Measurements from ENCODE around the gene HMCN2. TPM values are rescaled to one million over a fixed set of nuclear protein-coding genes. Genes with fewer than 3 reads are reported as not detected.

The HMCN2 gene
- total RNA-seq, 1 donor from 2014 or later: not detected

DNA sequence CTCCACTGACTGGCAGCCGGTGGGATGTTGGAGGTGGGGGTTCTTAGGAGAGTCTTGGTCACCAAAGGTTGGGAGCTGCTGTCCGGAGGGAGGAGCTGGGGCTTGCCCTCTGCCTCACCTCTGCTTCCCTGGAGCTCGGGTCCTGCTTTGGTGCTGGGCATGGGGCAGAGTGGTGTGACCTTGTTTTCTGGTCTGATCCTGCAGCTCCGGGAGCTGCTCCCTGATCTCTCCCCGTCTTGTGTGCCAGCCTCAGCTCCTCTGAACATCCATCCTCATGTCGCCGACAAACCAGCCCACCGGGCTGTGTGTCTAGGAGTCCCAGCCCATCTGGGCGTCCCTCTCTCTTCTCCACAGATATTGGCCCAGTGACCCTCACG lies 18.7 kb downstream of the HMCN2 start:
- intact Hi-C loops (cut with micrococcal nuclease): no loop called here
- ATAC-seq (ENCODE audit: low read depth) (no peak), DNase-seq (no peak)
- Mint-ChIP-seq H3K36me3 (ENCODE audit: low read depth) (no peaks in the 10 kb centered on the region), H3K4me3 (no peak overlapping the region), H3K27ac (no peak overlapping the region), H3K9me3 (no peaks in the 10 kb centered on the region), H3K4me1 (no peaks in the 10 kb centered on the region), H3K27me3 (peaks cover 20% of the 10 kb centered on the region)
- ChIA-PET POLR2A (no interaction called here), CTCF (no interaction called here)
- TF ChIP-seq, protein P1, sequence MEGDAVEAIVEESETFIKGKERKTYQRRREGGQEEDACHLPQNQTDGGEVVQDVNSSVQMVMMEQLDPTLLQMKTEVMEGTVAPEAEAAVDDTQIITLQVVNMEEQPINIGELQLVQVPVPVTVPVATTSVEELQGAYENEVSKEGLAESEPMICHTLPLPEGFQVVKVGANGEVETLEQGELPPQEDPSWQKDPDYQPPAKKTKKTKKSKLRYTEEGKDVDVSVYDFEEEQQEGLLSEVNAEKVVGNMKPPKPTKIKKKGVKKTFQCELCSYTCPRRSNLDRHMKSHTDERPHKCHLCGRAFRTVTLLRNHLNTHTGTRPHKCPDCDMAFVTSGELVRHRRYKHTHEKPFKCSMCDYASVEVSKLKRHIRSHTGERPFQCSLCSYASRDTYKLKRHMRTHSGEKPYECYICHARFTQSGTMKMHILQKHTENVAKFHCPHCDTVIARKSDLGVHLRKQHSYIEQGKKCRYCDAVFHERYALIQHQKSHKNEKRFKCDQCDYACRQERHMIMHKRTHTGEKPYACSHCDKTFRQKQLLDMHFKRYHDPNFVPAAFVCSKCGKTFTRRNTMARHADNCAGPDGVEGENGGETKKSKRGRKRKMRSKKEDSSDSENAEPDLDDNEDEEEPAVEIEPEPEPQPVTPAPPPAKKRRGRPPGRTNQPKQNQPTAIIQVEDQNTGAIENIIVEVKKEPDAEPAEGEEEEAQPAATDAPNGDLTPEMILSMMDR (IDR thresholded peaks at IDR 0.05): no peak

DNA sequence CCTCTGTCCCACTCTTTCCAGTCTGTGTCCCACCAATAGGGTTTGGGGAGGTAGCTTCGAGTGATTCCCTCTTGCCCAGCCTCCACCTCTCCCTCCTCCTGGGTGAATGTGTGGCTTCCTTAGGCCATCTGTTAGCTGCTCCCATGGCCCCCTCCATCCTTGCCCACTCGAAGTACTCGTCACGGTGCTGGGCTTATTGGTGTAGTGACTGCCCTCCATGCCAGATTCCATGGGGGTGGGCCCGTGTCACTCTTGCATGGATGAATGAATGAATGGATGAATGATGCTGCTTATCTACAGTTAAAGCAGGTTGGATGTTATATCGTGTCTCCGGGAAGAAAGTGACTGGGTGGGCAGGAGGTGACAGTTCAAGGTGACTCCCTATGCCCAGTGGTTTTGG lies 19.1 kb downstream of the HMCN2 start:
- Mint-ChIP-seq H3K27ac (no peak overlapping the region), H3K9me3 (no peaks in the 10 kb centered on the region), H3K36me3 (ENCODE audit: low read depth) (no peaks in the 10 kb centered on the region), H3K4me1 (no peaks in the 10 kb centered on the region), H3K27me3 (peaks cover 23% of the 10 kb centered on the region), H3K4me3 (no peak overlapping the region)
- ChIA-PET CTCF (no interaction called here), POLR2A (no interaction called here)
- intact Hi-C loops (cut with micrococcal nuclease): no loop called here
- TF ChIP-seq, protein P1 (IDR thresholded peaks at IDR 0.05): no peak
- no peak for ATAC-seq (ENCODE audit: low read depth)
- no peak for DNase-seq

DNA sequence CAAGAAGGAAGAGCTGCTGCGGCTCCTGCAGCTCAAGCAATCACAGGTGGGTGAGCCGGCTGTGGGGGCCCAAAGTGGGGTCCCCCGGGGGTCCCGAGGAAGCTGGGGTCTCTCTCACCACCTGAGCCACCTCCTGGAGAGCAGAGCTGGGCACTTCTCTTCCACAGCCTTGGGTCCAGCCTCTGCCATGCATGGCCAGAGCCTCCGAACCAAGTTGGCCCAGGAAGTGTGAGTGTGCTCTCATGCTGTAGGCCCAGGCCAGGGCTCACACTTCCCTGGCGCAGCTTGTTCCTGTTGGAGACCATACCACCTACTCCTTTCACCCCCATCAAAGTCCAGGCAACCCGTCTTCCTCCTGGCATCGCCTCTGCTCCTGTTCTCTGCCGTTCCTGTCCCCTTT lies 19.7 kb downstream of the HMCN2 start:
- no peak for ATAC-seq (ENCODE audit: low read depth)
- Mint-ChIP-seq H3K9me3 (no peaks in the 10 kb centered on the region), H3K27me3 (peaks cover 27% of the 10 kb centered on the region), H3K36me3 (ENCODE audit: low read depth) (no peaks in the 10 kb centered on the region), H3K4me3 (no peak overlapping the region), H3K27ac (no peak overlapping the region), H3K4me1 (no peaks in the 10 kb centered on the region)
- no peak for DNase-seq
- POLR2A ChIA-PET: no interaction called here
- TF ChIP-seq, protein P1 (IDR thresholded peaks at IDR 0.05): no peak
- CTCF ChIA-PET: no interaction called here
- intact Hi-C loops (cut with micrococcal nuclease): no loop called here

DNA sequence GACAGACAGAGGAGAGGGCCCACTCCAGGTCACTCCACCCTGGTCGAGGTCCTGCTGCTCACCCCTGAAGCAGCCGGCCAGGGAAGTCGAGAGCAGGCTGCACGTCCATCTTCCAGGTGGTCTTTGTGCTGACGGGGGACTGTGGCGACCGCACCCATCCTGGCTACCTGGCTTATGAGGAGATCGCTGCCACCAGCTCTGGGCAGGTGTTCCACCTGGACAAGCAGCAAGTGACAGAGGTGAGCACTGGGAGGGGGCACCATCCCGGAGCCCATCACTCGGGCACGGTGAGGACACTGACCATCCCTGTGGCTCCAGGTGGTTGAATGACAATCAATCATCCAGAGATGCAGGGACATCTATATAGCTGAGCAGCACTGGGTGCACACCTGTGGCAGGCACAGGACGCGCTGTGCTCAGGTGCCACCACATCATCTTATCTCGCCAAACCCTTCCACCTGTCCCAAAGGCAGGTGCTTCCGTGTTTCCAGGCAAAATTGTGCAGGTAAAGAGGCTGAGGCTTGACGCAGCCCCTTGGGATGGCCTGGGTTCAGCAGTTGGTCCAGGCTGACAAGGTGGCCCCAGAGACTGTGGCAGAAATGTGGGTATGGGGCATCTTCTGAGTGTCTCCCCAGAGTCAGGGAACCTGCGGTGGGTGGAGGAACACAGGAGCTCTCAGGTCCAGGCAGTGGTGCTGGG lies 20.7 kb downstream of the HMCN2 start:
- Mint-ChIP-seq H3K9me3 (no peaks in the 10 kb centered on the region), H3K4me3 (no peak overlapping the region), H3K36me3 (ENCODE audit: low read depth) (no peaks in the 10 kb centered on the region), H3K27ac (no peak overlapping the region), H3K27me3 (peaks cover 33% of the 10 kb centered on the region), H3K4me1 (no peaks in the 10 kb centered on the region)
- ChIA-PET CTCF (no interaction called here), POLR2A (no interaction called here)
- TF ChIP-seq, protein P1 (IDR thresholded peaks at IDR 0.05): no peak
- intact Hi-C loops (cut with micrococcal nuclease): no loop called here
- no peak for DNase-seq
- ATAC-seq (ENCODE audit: low read depth): no peak

DNA sequence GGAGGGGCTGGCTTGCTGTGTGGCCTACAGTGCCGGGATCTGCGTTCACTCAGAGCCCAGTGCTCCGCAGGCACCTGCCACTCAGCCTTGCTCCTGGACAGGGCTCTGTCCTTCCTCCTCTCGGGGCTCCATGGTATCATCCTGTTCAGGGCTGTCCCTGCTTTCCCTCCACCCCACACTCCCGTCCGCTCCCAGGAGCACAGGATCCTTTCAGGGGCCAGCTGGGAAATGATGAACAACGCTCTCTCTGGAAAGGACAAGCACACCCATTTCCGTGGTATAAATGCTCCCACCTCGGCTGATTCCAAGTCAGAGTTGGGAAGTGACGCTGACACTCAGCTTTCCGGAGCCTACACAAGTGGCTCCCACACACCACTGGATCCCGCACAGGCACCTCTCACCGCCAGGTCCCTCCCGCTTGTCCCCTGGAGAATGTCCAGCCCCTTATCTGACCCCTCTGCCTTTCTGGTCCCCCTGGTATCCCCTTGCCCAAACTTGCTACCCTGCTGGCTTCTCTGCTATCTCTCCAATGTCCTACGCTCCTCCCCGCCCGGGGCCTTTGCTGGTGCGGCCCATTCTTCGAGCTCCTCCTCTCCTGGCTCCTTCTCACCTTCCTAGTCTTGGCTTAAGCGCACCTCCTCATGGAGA lies 21.3 kb downstream of the HMCN2 start:
- ATAC-seq (ENCODE audit: low read depth): no peak
- CTCF ChIA-PET: no interaction called here
- POLR2A ChIA-PET: no interaction called here

More for the DNA sequence above, 21.3 kb downstream of the HMCN2 start:
- TF ChIP-seq, protein P1 (IDR thresholded peaks at IDR 0.05): no peak
- DNase-seq: no peak
- Mint-ChIP-seq H3K9me3 (no peaks in the 10 kb centered on the region), H3K4me1 (no peaks in the 10 kb centered on the region), H3K4me3 (no peak overlapping the region), H3K27ac (no peak overlapping the region), H3K27me3 (peaks cover 37% of the 10 kb centered on the region), H3K36me3 (ENCODE audit: low read depth) (no peaks in the 10 kb centered on the region)
- intact Hi-C loops (cut with micrococcal nuclease): no loop called here

Measured in activated B cell treated with CpG ODN at 0.5 μM for 24 hours (primary cell).